Measurements from ENCODE around the gene PSD2. TPM values are rescaled to one million over a fixed set of nuclear protein-coding genes. Genes with fewer than 3 reads are reported as not detected.

Gene PSD2
- total and polyA plus RNA-seq, 2 of the 13 experiments (the other 11 are each of a cell fraction or from before 2014, with no cell fraction given) = 0.07 TPM; not detected in 1

DNA sequence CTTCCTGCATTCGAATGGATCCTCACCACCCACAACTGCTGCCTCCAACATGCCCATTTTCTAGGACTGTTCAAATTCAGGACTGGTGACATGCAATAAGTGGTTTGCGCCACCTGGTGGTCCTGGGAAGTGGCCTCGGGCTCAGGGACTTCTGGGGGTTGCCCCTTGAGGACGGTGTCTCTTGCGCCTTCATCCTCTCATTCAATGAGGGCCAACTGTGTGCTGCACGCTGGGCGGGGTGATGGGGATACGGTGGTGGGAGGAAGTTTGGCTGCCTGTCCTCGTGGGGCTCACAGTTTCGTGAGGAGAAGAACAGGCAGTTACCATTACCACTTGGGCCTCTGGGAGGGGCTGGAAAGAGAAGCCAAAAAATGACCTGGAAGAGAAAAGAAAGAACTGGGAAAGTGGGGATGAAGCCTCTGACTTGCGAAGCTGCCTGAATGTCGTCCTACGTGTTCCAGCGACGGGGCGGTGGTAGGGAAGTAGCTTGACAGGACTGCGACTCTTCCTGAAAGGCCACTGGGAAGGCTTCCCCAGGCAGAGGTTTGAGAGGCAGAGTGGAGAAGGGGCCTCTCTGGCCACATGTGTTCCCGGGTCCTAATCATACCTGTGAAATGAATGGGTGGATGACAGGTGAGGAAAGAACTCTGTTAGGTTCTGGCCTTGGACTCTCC lies 49.0 kb downstream of the PSD2 start (continued):
- TF ChIP-seq ZNF788 (CRISPR knock-in tag; IDR thresholded peaks at IDR 0.05; ENCODE audit: borderline replicate concordance) = no peak
- TF ChIP-seq DNMT3B (CRISPR knock-in tag; conservative IDR thresholded peaks at IDR 0.05) = no peak
- no peak for TF ChIP-seq SP5 (CRISPR knock-in tag; IDR thresholded peaks at IDR 0.05; ENCODE audit: borderline replicate concordance, low read depth)
- TF ChIP-seq, protein P1, sequence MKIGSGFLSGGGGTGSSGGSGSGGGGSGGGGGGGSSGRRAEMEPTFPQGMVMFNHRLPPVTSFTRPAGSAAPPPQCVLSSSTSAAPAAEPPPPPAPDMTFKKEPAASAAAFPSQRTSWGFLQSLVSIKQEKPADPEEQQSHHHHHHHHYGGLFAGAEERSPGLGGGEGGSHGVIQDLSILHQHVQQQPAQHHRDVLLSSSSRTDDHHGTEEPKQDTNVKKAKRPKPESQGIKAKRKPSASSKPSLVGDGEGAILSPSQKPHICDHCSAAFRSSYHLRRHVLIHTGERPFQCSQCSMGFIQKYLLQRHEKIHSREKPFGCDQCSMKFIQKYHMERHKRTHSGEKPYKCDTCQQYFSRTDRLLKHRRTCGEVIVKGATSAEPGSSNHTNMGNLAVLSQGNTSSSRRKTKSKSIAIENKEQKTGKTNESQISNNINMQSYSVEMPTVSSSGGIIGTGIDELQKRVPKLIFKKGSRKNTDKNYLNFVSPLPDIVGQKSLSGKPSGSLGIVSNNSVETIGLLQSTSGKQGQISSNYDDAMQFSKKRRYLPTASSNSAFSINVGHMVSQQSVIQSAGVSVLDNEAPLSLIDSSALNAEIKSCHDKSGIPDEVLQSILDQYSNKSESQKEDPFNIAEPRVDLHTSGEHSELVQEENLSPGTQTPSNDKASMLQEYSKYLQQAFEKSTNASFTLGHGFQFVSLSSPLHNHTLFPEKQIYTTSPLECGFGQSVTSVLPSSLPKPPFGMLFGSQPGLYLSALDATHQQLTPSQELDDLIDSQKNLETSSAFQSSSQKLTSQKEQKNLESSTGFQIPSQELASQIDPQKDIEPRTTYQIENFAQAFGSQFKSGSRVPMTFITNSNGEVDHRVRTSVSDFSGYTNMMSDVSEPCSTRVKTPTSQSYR (CRISPR knock-in tag; IDR thresholded peaks at IDR 0.05; ENCODE audit: borderline replicate concordance) = no peak
- TF ChIP-seq XRCC5 (optimal IDR thresholded peaks at IDR 0.05; ENCODE audit: low read length) = peak; percentile 54
- TF ChIP-seq, protein P2, sequence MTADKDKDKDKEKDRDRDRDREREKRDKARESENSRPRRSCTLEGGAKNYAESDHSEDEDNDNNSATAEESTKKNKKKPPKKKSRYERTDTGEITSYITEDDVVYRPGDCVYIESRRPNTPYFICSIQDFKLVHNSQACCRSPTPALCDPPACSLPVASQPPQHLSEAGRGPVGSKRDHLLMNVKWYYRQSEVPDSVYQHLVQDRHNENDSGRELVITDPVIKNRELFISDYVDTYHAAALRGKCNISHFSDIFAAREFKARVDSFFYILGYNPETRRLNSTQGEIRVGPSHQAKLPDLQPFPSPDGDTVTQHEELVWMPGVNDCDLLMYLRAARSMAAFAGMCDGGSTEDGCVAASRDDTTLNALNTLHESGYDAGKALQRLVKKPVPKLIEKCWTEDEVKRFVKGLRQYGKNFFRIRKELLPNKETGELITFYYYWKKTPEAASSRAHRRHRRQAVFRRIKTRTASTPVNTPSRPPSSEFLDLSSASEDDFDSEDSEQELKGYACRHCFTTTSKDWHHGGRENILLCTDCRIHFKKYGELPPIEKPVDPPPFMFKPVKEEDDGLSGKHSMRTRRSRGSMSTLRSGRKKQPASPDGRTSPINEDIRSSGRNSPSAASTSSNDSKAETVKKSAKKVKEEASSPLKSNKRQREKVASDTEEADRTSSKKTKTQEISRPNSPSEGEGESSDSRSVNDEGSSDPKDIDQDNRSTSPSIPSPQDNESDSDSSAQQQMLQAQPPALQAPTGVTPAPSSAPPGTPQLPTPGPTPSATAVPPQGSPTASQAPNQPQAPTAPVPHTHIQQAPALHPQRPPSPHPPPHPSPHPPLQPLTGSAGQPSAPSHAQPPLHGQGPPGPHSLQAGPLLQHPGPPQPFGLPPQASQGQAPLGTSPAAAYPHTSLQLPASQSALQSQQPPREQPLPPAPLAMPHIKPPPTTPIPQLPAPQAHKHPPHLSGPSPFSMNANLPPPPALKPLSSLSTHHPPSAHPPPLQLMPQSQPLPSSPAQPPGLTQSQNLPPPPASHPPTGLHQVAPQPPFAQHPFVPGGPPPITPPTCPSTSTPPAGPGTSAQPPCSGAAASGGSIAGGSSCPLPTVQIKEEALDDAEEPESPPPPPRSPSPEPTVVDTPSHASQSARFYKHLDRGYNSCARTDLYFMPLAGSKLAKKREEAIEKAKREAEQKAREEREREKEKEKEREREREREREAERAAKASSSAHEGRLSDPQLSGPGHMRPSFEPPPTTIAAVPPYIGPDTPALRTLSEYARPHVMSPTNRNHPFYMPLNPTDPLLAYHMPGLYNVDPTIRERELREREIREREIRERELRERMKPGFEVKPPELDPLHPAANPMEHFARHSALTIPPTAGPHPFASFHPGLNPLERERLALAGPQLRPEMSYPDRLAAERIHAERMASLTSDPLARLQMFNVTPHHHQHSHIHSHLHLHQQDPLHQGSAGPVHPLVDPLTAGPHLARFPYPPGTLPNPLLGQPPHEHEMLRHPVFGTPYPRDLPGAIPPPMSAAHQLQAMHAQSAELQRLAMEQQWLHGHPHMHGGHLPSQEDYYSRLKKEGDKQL (CRISPR knock-in tag; IDR thresholded peaks at IDR 0.05; ENCODE audit: low read depth) = no peak
- TF ChIP-seq TAF15 (IDR thresholded peaks at IDR 0.05; ENCODE audit: low read depth, low read length, poor library complexity, severe bottlenecking) = no peak
- TF ChIP-seq, protein P3, sequence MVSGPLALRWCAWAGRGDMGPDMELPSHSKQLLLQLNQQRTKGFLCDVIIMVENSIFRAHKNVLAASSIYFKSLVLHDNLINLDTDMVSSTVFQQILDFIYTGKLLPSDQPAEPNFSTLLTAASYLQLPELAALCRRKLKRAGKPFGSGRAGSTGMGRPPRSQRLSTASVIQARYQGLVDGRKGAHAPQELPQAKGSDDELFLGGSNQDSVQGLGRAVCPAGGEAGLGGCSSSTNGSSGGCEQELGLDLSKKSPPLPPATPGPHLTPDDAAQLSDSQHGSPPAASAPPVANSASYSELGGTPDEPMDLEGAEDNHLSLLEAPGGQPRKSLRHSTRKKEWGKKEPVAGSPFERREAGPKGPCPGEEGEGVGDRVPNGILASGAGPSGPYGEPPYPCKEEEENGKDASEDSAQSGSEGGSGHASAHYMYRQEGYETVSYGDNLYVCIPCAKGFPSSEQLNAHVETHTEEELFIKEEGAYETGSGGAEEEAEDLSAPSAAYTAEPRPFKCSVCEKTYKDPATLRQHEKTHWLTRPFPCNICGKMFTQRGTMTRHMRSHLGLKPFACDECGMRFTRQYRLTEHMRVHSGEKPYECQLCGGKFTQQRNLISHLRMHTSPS (CRISPR knock-in tag; IDR thresholded peaks at IDR 0.05; ENCODE audit: low read depth) = no peak
- TF ChIP-seq TEAD3 (CRISPR knock-in tag; optimal IDR thresholded peaks at IDR 0.05; ENCODE audit: borderline replicate concordance) = no peak
- TF ChIP-seq, protein P4, sequence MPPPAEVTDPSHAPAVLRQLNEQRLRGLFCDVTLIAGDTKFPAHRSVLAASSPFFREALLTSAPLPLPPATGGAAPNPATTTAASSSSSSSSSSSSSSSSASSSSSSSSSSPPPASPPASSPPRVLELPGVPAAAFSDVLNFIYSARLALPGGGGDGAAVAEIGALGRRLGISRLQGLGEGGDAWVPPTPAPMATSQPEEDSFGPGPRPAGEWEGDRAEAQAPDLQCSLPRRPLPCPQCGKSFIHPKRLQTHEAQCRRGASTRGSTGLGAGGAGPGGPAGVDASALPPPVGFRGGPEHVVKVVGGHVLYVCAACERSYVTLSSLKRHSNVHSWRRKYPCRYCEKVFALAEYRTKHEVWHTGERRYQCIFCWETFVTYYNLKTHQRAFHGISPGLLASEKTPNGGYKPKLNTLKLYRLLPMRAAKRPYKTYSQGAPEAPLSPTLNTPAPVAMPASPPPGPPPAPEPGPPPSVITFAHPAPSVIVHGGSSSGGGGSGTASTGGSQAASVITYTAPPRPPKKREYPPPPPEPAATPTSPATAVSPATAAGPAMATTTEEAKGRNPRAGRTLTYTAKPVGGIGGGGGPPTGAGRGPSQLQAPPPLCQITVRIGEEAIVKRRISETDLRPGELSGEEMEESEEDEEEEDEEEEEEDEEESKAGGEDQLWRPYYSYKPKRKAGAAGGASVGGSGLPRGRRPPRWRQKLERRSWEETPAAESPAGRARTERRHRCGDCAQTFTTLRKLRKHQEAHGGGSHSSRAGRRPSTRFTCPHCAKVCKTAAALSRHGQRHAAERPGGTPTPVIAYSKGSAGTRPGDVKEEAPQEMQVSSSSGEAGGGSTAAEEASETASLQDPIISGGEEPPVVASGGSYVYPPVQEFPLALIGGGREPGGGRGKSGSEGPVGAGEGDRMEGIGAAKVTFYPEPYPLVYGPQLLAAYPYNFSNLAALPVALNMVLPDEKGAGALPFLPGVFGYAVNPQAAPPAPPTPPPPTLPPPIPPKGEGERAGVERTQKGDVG (CRISPR knock-in tag; IDR thresholded peaks at IDR 0.05; ENCODE audit: borderline replicate concordance) = no peak
- no peak for TF ChIP-seq POLR2AphosphoS5 (IDR thresholded peaks at IDR 0.05; ENCODE audit: low read depth, low read length)

All from HepG2 (cell line).